Panc1 (cell line): ENCODE results near the gene WDR4. TPM values are rescaled to one million over a fixed set of nuclear protein-coding genes. Genes with fewer than 3 reads are reported as not detected.
"Not testable (repeated sequence)": the region's sequence is repeated elsewhere in the genome, so short reads cannot be mapped to it uniquely, and the experiment has no call there.

Source experiments
- ATAC-seq: fragments of 200-7000 bp; cut with Tn5 transposase; 2 replicates; pipeline ENCODE4 v1.9.1; 2020; ENCODE audit warnings: mild to moderate bottlenecking, moderate library complexity
- BruUV-seq: library from RNA; stranded (reverse); fragments of 400-500 nt; replicated peaks from 2 replicates; lab custom pipeline; 2021; lab: Mats Ljungman, UMichigan
- CTCF ChIA-PET: fragments of 300-600 bp; sonication (Branson Sonifier 250); formaldehyde crosslinking; loops from one replicate; lab custom pipeline; 2022; ENCODE audit warnings: antibody characterized with exemption; lab: Charles Lee
- POLR2A ChIA-PET: fragments of 300-600 bp; sonication (Branson Sonifier 250); formaldehyde crosslinking; loops from one replicate; lab custom pipeline; 2022; ENCODE audit warnings: antibody characterized with exemption; lab: Charles Lee
- DNase-seq: peaks from one replicate; pipeline ENCODE4 v3.0.0-alpha.2; 2010; ENCODE audit warnings: low read depth, low spot score
- H3K27ac ChIP-seq: 2 replicates; pipeline ENCODE4 v1.5.1; 2011; ENCODE audit warnings: mild to moderate bottlenecking, low read length, inconsistent platforms
- H3K27me3 ChIP-seq: fragments of 200-500 bp; sonication (Bioruptor generic); 2 replicates; pipeline ENCODE4 v1.6.0; 2014; ENCODE audit warnings: low read length, inconsistent platforms; ENCODE audit not compliant: control insufficient read depth, insufficient read depth
- H3K36me3 ChIP-seq: fragments of 200-500 bp; sonication (Bioruptor generic); 2 replicates; pipeline ENCODE4 v1.5.1; 2014; ENCODE audit warnings: inconsistent platforms, mild to moderate bottlenecking, low read length, moderate library complexity; ENCODE audit not compliant: control insufficient read depth, insufficient read depth
- H3K4me1 ChIP-seq: 2 replicates; pipeline ENCODE4 v1.5.1; 2011; ENCODE audit warnings: inconsistent platforms, mild to moderate bottlenecking, low read length, moderate library complexity; ENCODE audit not compliant: control insufficient read depth, insufficient read depth
- H3K4me3 ChIP-seq, 2 experiments: 2 replicates each; pipeline ENCODE4 v1.5.1; 2011 to 2012; ENCODE audit warnings: low read depth in 2 of 2, low read length in 2 of 2, mild to moderate bottlenecking in 2 of 2, inconsistent platforms in 1 of 2, moderate library complexity in 1 of 2
- H3K9me3 ChIP-seq: fragments of 200-500 bp; sonication (Bioruptor generic); 2 replicates; pipeline ENCODE4 v1.5.1; 2014; ENCODE audit warnings: low read depth, mild to moderate bottlenecking, inconsistent platforms, low read length, moderate library complexity; ENCODE audit not compliant: control insufficient read depth, insufficient read depth
- CTCF ChIP-seq: fragments of 450-650 bp; IDR thresholded peaks from 2 replicates; pipeline ENCODE4 v1.5.1; 2017; ENCODE audit warnings: mild to moderate bottlenecking
- POLR2AphosphoS5 ChIP-seq: IDR thresholded peaks from 2 replicates; pipeline ENCODE4 v1.6.1; 2012; ENCODE audit warnings: mild to moderate bottlenecking, low read depth, low read length, moderate library complexity
- REST ChIP-seq, 2 experiments: IDR thresholded peaks; 2 replicates each; pipeline ENCODE4 v1.6.1; 2011 to 2012; ENCODE audit warnings: low read depth in 2 of 2, control low read depth in 1 of 2, low read length in 1 of 2, mild to moderate bottlenecking in 1 of 2, moderate library complexity in 1 of 2; ENCODE audit not compliant: insufficient read depth in 1 of 2
- SIN3A ChIP-seq: IDR thresholded peaks from 2 replicates; pipeline ENCODE4 v1.6.1; 2012; ENCODE audit warnings: low read depth, mild to moderate bottlenecking, low read length, moderate library complexity, borderline replicate concordance; ENCODE audit not compliant: insufficient read depth
- TCF7L2 ChIP-seq: IDR thresholded peaks from 2 replicates; pipeline ENCODE4 v1.6.1; 2011; ENCODE audit warnings: mild to moderate bottlenecking, low read depth, low read length, inconsistent platforms
- in situ Hi-C: cut with HindIII; loops from 2 replicates; pipeline ENCODE4 v1.10.0; 2016; ENCODE audit warnings: low sequenced_read_pairs, low pct_unique_long_range_greater_than_20kb
- intact Hi-C: fragments of 100-400 bp; cut with micrococcal nuclease; formaldehyde crosslinking; loops from one replicate; pipeline ENCODE4 v1.10.0; 2022; ENCODE audit not compliant: unreplicated experiment
- total RNA-seq: library from RNA; stranded (reverse); gene quantifications from one replicate; pipeline ENCODE4 v1.2.1, GENCODE V29; 2021; ENCODE audit not compliant: unreplicated experiment

WDR4 gene
- total RNA-seq, 1 experiment from 2014 or later, result 36.7 TPM

- no peaks in the 10 kb centered on the region for H3K4me1 ChIP-seq
- H3K4me3 ChIP-seq, result no peak overlapping the region
- no peak overlapping the region for H3K27ac ChIP-seq
- POLR2A ChIA-PET, result no interaction called here
- in situ Hi-C loops (no loop called here), intact Hi-C loops (no loop called here)
- CTCF ChIA-PET, result no interaction called here
- BruUV-seq, result no TSS peak
- TF ChIP-seq CTCF, result no peak
- TF ChIP-seq REST (IDR thresholded peaks at IDR 0.05; ENCODE audit: insufficient read depth in 1 of 2, low read depth in 2 of 2, low read length in 1 of 2), result no peak
- no peak for TF ChIP-seq POLR2AphosphoS5
- DNase-seq (no peak), ATAC-seq (no peak)
- H3K36me3 ChIP-seq, result no peaks in the 10 kb centered on the region; the same call in 1 of the 2 replicates
- no peaks in the 10 kb centered on the region for H3K9me3 ChIP-seq
- no peaks in the 10 kb centered on the region for H3K27me3 ChIP-seq
These were observed 29.5 kb downstream of the WDR4 start for GRCh38 chr21:42849759-42850412.

- no peak for TF ChIP-seq POLR2AphosphoS5
- no peak for TF ChIP-seq SIN3A
- TF ChIP-seq TCF7L2, result no peak
- no peak for TF ChIP-seq CTCF
- TF ChIP-seq REST (IDR thresholded peaks at IDR 0.05; ENCODE audit: insufficient read depth in 1 of 2, low read depth in 2 of 2, low read length in 1 of 2), result no peak
- intact Hi-C loops, result no loop called here
- no TSS peak for BruUV-seq
- in situ Hi-C loops, result no loop called here
- Histone ChIP-seq H3K27ac (no peak overlapping the region), H3K36me3 (no peaks in the 10 kb centered on the region; the same call in 1 of the 2 replicates), H3K27me3 (no peaks in the 10 kb centered on the region), H3K4me1 (no peaks in the 10 kb centered on the region), H3K4me3 (no peak overlapping the region), H3K9me3 (no peaks in the 10 kb centered on the region)
- DNase-seq, result no peak
- POLR2A ChIA-PET, result no interaction called here
- no peak for ATAC-seq
- CTCF ChIA-PET, result no interaction called here
These were observed 30.2 kb downstream of the WDR4 start for GRCh38 chr21:42848932-42849758.

- in situ Hi-C loops, ATAC-seq: not testable (repeated sequence)
These were observed 31.0 kb downstream of the WDR4 start for GRCh38 chr21:42848144-42848931.

More at GRCh38 chr21:42848144-42848931, 31.0 kb downstream of the WDR4 start:
- intact Hi-C loops, H3K27ac ChIP-seq, H3K4me3 ChIP-seq, POLR2A ChIA-PET, H3K4me1 ChIP-seq, H3K36me3 ChIP-seq, DNase-seq, BruUV-seq, H3K27me3 ChIP-seq, CTCF ChIA-PET, H3K9me3 ChIP-seq: not testable (repeated sequence)
